MM.1S (cell line): Measurements from ENCODE around the gene HS3ST4.

Experiments used
- DNase-seq: peaks from one replicate; pipeline ENCODE4 v3.0.0-alpha.2; 2015
- H2AFZ ChIP-seq: fragments of 300-600 bp; sonication (generic); 2 replicates; pipeline ENCODE4 v1.6.0; 2016; ENCODE audit warnings: antibody characterized with exemption, low read length
- H3F3A ChIP-seq: fragments of 300-600 bp; sonication (generic); 2 replicates; pipeline ENCODE4 v1.6.1; 2016; ENCODE audit warnings: mild to moderate bottlenecking, antibody characterized with exemption, low read length, moderate library complexity, mixed read lengths; ENCODE audit not compliant: insufficient read depth
- H3K27ac ChIP-seq: fragments of 300-600 bp; sonication (generic); 2 replicates; pipeline ENCODE4 v1.5.1; 2016; ENCODE audit warnings: mild to moderate bottlenecking, low read length
- H3K27me3 ChIP-seq: fragments of 300-600 bp; sonication (generic); replicated peaks from 2 replicates; pipeline ENCODE4 v1.6.0; 2016; ENCODE audit warnings: low read length; ENCODE audit not compliant: insufficient read depth
- H3K36me3 ChIP-seq: fragments of 300-600 bp; sonication (generic); replicated peaks from 2 replicates; pipeline ENCODE4 v1.6.1; 2016; ENCODE audit warnings: mild to moderate bottlenecking, low read length, mixed read lengths; ENCODE audit not compliant: insufficient read depth
- H3K4me1 ChIP-seq: fragments of 300-600 bp; sonication (generic); 2 replicates; pipeline ENCODE4 v1.6.1; 2016; ENCODE audit warnings: low read length, mixed read lengths
- H3K4me2 ChIP-seq: fragments of 300-600 bp; sonication (generic); 2 replicates; pipeline ENCODE4 v1.6.0; 2016; ENCODE audit warnings: low read depth, low read length
- H3K4me3 ChIP-seq: fragments of 300-600 bp; sonication (generic); 2 replicates; pipeline ENCODE4 v1.5.1; 2016; ENCODE audit warnings: low read length, mixed read lengths
- H3K79me2 ChIP-seq: fragments of 300-600 bp; sonication (generic); 2 replicates; pipeline ENCODE4 v1.6.1; 2016; ENCODE audit warnings: mixed run types, low read length, mixed read lengths
- H3K9ac ChIP-seq: fragments of 300-600 bp; sonication (generic); 2 replicates; pipeline ENCODE4 v1.6.1; 2016; ENCODE audit warnings: low read length, mixed read lengths
- H3K9me2 ChIP-seq: fragments of 300-600 bp; sonication (generic); replicated peaks from 2 replicates; pipeline ENCODE4 v1.6.1; 2016; ENCODE audit warnings: mild to moderate bottlenecking, low read length, mixed read lengths; ENCODE audit not compliant: insufficient read depth
- H3K9me3 ChIP-seq: fragments of 300-600 bp; sonication (generic); replicated peaks from 2 replicates; pipeline ENCODE4 v1.6.1; 2016; ENCODE audit warnings: mild to moderate bottlenecking, low read length, mixed read lengths; ENCODE audit not compliant: insufficient read depth
- H4K20me1 ChIP-seq: fragments of 300-600 bp; sonication (generic); 2 replicates; pipeline ENCODE4 v1.6.1; 2016; ENCODE audit warnings: mild to moderate bottlenecking, low read length, moderate library complexity, mixed read lengths; ENCODE audit not compliant: insufficient read depth
- CTCF ChIP-seq: fragments of 300-600 bp; sonication (generic); IDR thresholded peaks from 2 replicates; pipeline ENCODE4 v1.5.1; 2016; ENCODE audit warnings: antibody characterized with exemption, low read length, mixed read lengths
- EZH2 ChIP-seq: fragments of 300-600 bp; sonication (generic); optimal IDR thresholded peaks from 2 replicates; pipeline ENCODE3; 2017; ENCODE audit warnings: low read depth, mild to moderate bottlenecking, antibody characterized with exemption, low read length, mixed read lengths
- EZH2phosphoT487 ChIP-seq: fragments of 300-600 bp; sonication (generic); IDR thresholded peaks from 2 replicates; pipeline ENCODE4 v1.6.1; 2018; ENCODE audit warnings: antibody characterized with exemption, low read length

The HS3ST4 gene

GRCh38 chr16:25867041-25867440 lies 175.3 kb downstream of the HS3ST4 start:
- H3K27ac ChIP-seq, result no peak overlapping the region
- H3K36me3 ChIP-seq, result no peaks in the 10 kb centered on the region
- H3F3A ChIP-seq, result peaks cover 9% of the 10 kb centered on the region
- no peak overlapping the region for H3K4me2 ChIP-seq
- no peak overlapping the region for H3K4me3 ChIP-seq
- H2AFZ ChIP-seq, result no peak overlapping the region
- TF ChIP-seq CTCF (no peak), EZH2phosphoT487 (no peak), EZH2 (no peak)
- no peaks in the 10 kb centered on the region for H3K27me3 ChIP-seq
- H4K20me1 ChIP-seq, result no peaks in the 10 kb centered on the region
- no peak for DNase-seq
- no peak overlapping the region for H3K9ac ChIP-seq
- no peaks in the 10 kb centered on the region for H3K9me3 ChIP-seq
- H3K9me2 ChIP-seq, result no peaks in the 10 kb centered on the region
- peaks cover 14% of the 10 kb centered on the region for H3K4me1 ChIP-seq
- no peaks in the 10 kb centered on the region for H3K79me2 ChIP-seq

GRCh38 chr16:25868106-25868505 lies 176.3 kb downstream of the HS3ST4 start:
- peaks cover 25% of the 10 kb centered on the region for H3K4me1 ChIP-seq
- H3K9me3 ChIP-seq, result no peaks in the 10 kb centered on the region
- H3K9ac ChIP-seq, result no peak overlapping the region
- H3K9me2 ChIP-seq, result no peaks in the 10 kb centered on the region
- H3K79me2 ChIP-seq, result no peaks in the 10 kb centered on the region
- peaks cover 19% of the 10 kb centered on the region for H3F3A ChIP-seq
- no peak overlapping the region for H3K27ac ChIP-seq
- no peak overlapping the region for H3K4me2 ChIP-seq
- H3K4me3 ChIP-seq, result no peak overlapping the region
- no peak for DNase-seq
- H3K27me3 ChIP-seq, result no peaks in the 10 kb centered on the region
- H4K20me1 ChIP-seq, result no peaks in the 10 kb centered on the region
- H2AFZ ChIP-seq, result no peak overlapping the region
- TF ChIP-seq EZH2phosphoT487 (no peak), CTCF (no peak), EZH2 (no peak)
- no peaks in the 10 kb centered on the region for H3K36me3 ChIP-seq

GRCh38 chr16:25868706-25869370 lies 177.1 kb downstream of the HS3ST4 start:
- no peak for DNase-seq
- H3K9me3 ChIP-seq, result no peaks in the 10 kb centered on the region
- H3K36me3 ChIP-seq, result no peaks in the 10 kb centered on the region
- H3K4me3 ChIP-seq, result no peak overlapping the region
- H3K27me3 ChIP-seq, result no peaks in the 10 kb centered on the region
- no peak overlapping the region for H3K4me2 ChIP-seq
- H3K79me2 ChIP-seq, result no peaks in the 10 kb centered on the region
- no peak overlapping the region for H3K27ac ChIP-seq
- peaks cover 19% of the 10 kb centered on the region for H3F3A ChIP-seq
- peaks cover 32% of the 10 kb centered on the region for H3K4me1 ChIP-seq
- no peaks in the 10 kb centered on the region for H4K20me1 ChIP-seq
- no peak overlapping the region for H2AFZ ChIP-seq
- TF ChIP-seq EZH2phosphoT487 (no peak), EZH2 (no peak), CTCF (no peak)
- H3K9me2 ChIP-seq, result no peaks in the 10 kb centered on the region
- H3K9ac ChIP-seq, result no peak overlapping the region
